Measurements from ENCODE around the gene SGIP1. TPM values are rescaled to one million over a fixed set of nuclear protein-coding genes. Genes with fewer than 3 reads are reported as not detected.

Gene SGIP1
- total RNA-seq, 3 donors from 2014 or later: 0.65 to 7.3 (median 0.93) TPM

GRCh38 chr1:66537718-66538117 lies 3.8 kb downstream of the SGIP1 start:
- TF ChIP-seq CTCF (IDR thresholded peaks at IDR 0.05): no peak
- intact Hi-C loops (cut with DNase I, micrococcal nuclease): no loop called here
- ATAC-seq (no peak), DNase-seq (no peak)
- Histone ChIP-seq H3K9me3 (no peaks in the 10 kb centered on the region), H3K4me1 (ENCODE audit: low read depth) (no peaks in the 10 kb centered on the region), H3K36me3 (ENCODE audit: low read depth) (no peaks in the 10 kb centered on the region), H3K4me3 (no peak overlapping the region)

- DNase-seq (no peak), ATAC-seq (no peak)
- TF ChIP-seq CTCF (IDR thresholded peaks at IDR 0.05): no peak
- Histone ChIP-seq H3K4me3 (no peak overlapping the region), H3K4me1 (ENCODE audit: low read depth) (no peaks in the 10 kb centered on the region), H3K9me3 (no peaks in the 10 kb centered on the region), H3K36me3 (ENCODE audit: low read depth) (no peaks in the 10 kb centered on the region)
- intact Hi-C loops (cut with DNase I, micrococcal nuclease): no loop called here
Observed at GRCh38 chr1:66539491-66539890, 5.5 kb downstream of the SGIP1 start.

- no peaks in the 10 kb centered on the region for H3K9me3 ChIP-seq
- intact Hi-C loops (cut with DNase I, micrococcal nuclease): no loop called here
- no peak overlapping the region for H3K4me3 ChIP-seq
- H3K36me3 ChIP-seq (ENCODE audit: low read depth): no peaks in the 10 kb centered on the region
- no peaks in the 10 kb centered on the region for H3K4me1 ChIP-seq (ENCODE audit: low read depth)
- no peak for TF ChIP-seq CTCF (IDR thresholded peaks at IDR 0.05)
- no peak for ATAC-seq
- DNase-seq: no peak
Observed at GRCh38 chr1:66540434-66541032, 6.6 kb downstream of the SGIP1 start.

- ATAC-seq: no peak
- Histone ChIP-seq H3K36me3 (ENCODE audit: low read depth) (no peaks in the 10 kb centered on the region), H3K9me3 (no peaks in the 10 kb centered on the region), H3K4me1 (ENCODE audit: low read depth) (no peaks in the 10 kb centered on the region), H3K4me3 (no peak overlapping the region)
- intact Hi-C loops (cut with DNase I, micrococcal nuclease): no loop called here
- no peak for DNase-seq
- TF ChIP-seq CTCF (IDR thresholded peaks at IDR 0.05): no peak
Observed at GRCh38 chr1:66542314-66542713, 8.4 kb downstream of the SGIP1 start.

- no peaks in the 10 kb centered on the region for H3K36me3 ChIP-seq (ENCODE audit: low read depth)
- no peak for TF ChIP-seq CTCF (IDR thresholded peaks at IDR 0.05)
- peak; percentile 97 for ATAC-seq
- DNase-seq: peak; percentile 50 to 83 (median 68)
- no peak overlapping the region for H3K4me3 ChIP-seq
- intact Hi-C loops (cut with DNase I, micrococcal nuclease): no loop called here
- no peaks in the 10 kb centered on the region for H3K9me3 ChIP-seq
- no peaks in the 10 kb centered on the region for H3K4me1 ChIP-seq (ENCODE audit: low read depth)
Observed at GRCh38 chr1:66542811-66543767, 9.1 kb downstream of the SGIP1 start.

Data from mucosa of descending colon (tissue), 3 donors.